IMR-90 (cell line): ENCODE data around the gene CAVIN4. TPM values are rescaled to one million over a fixed set of nuclear protein-coding genes. Genes with fewer than 3 reads are reported as not detected.

Experiments
- ATAC-seq: fragments of 200-7000 bp; cut with Tn5 transposase; 2 replicates; pipeline ENCODE4 v1.9.1; 2020; ENCODE audit warnings: low read depth, mild to moderate bottlenecking, moderate library complexity
- BruUV-seq: library from RNA; stranded (reverse); fragments of 400-500 nt; replicated peaks from 2 replicates; lab custom pipeline; 2021; lab: Mats Ljungman, UMichigan
- CTCF ChIA-PET: fragments of 300-600 bp; formaldehyde crosslinking; extraction: SDS; loops from one replicate; lab custom pipeline; 2021; ENCODE audit warnings: antibody characterized with exemption; lab: Yijun Ruan, JAX
- POLR2A ChIA-PET: fragments of 300-600 bp; sonication (Branson Sonifier 250); formaldehyde crosslinking; loops from one replicate; lab custom pipeline; 2022; ENCODE audit warnings: antibody characterized with exemption; ENCODE audit not compliant: unreplicated experiment; lab: Charles Lee
- DNase-seq: peaks from one replicate; pipeline ENCODE4 v3.0.0; 2013
- H2AFZ ChIP-seq: replicated peaks from 2 replicates; pipeline ENCODE3; 2013; ENCODE audit warnings: low read length, mild to moderate bottlenecking; ENCODE audit not compliant: poor library complexity
- H2AK5ac ChIP-seq: 2 replicates; pipeline ENCODE4 v1.6.1; 2013; ENCODE audit warnings: low read depth, low read length, inconsistent platforms
- H2AK9ac ChIP-seq: replicated peaks from 2 replicates; pipeline ENCODE3; 2013; ENCODE audit warnings: mild to moderate bottlenecking, low read depth, low read length, moderate library complexity; ENCODE audit not compliant: poor library complexity
- H2BK120ac ChIP-seq: 2 replicates; pipeline ENCODE4 v1.6.1; 2013; ENCODE audit warnings: low read depth, low read length, inconsistent platforms
- H2BK15ac ChIP-seq: 3 replicates; pipeline ENCODE4 v1.6.1; 2013; ENCODE audit warnings: low read depth, low read length, inconsistent platforms
- H2BK20ac ChIP-seq: 2 replicates; pipeline ENCODE4 v1.6.1; 2013; ENCODE audit warnings: low read depth, mild to moderate bottlenecking, inconsistent platforms, low read length, moderate library complexity
- H2BK5ac ChIP-seq: 2 replicates; pipeline ENCODE4 v1.6.1; 2013; ENCODE audit warnings: mild to moderate bottlenecking, low read depth, low read length, inconsistent platforms; ENCODE audit not compliant: poor library complexity, severe bottlenecking
- H3K14ac ChIP-seq: replicated peaks from 2 replicates; pipeline ENCODE4 v1.6.1; 2013; ENCODE audit warnings: low read depth, low read length, inconsistent platforms
- H3K18ac ChIP-seq: 2 replicates; pipeline ENCODE4 v1.6.1; 2013; ENCODE audit warnings: low read depth, low read length, control low read depth
- H3K23ac ChIP-seq: 2 replicates; pipeline ENCODE4 v1.6.1; 2013; ENCODE audit warnings: low read depth, low read length, inconsistent platforms
- H3K27ac ChIP-seq: 2 replicates; pipeline ENCODE4 v1.5.1; 2013; ENCODE audit warnings: mild to moderate bottlenecking, control low read depth, low read length; ENCODE audit not compliant: insufficient read depth
- H3K27me3 ChIP-seq: 2 replicates; pipeline ENCODE4 v1.6.1; 2013; ENCODE audit warnings: low read length; ENCODE audit not compliant: control insufficient read depth, insufficient read depth
- H3K36me3 ChIP-seq: 2 replicates; pipeline ENCODE4 v1.6.1; 2013; ENCODE audit warnings: low read length, mixed read lengths; ENCODE audit not compliant: control insufficient read depth, insufficient read depth
- H3K4ac ChIP-seq: 2 replicates; pipeline ENCODE4 v1.6.1; 2013; ENCODE audit warnings: low read depth, low read length, inconsistent platforms
- H3K4me1 ChIP-seq: 2 replicates; pipeline ENCODE4 v1.6.1; 2013; ENCODE audit warnings: low read length, mixed read lengths; ENCODE audit not compliant: control insufficient read depth, insufficient read depth
- H3K4me2 ChIP-seq: 2 replicates; pipeline ENCODE4 v1.6.1; 2013; ENCODE audit warnings: low read depth, mild to moderate bottlenecking, control low read depth, low read length, moderate library complexity
- H3K4me3 ChIP-seq: 2 replicates; pipeline ENCODE4 v1.5.1; 2013; ENCODE audit warnings: low read depth, mild to moderate bottlenecking, control low read depth, low read length, moderate library complexity; ENCODE audit not compliant: insufficient read depth
- H3K56ac ChIP-seq: 2 replicates; pipeline ENCODE4 v1.6.1; 2013; ENCODE audit warnings: low read length, inconsistent platforms; ENCODE audit not compliant: insufficient read depth; ENCODE audit errors: extremely low read depth
- H3K79me1 ChIP-seq, 2 experiments: 2 replicates each; pipeline ENCODE4 v1.6.1; 2013; ENCODE audit warnings: low read length in 2 of 2, inconsistent platforms in 1 of 2, low read depth in 1 of 2
- H3K9ac ChIP-seq: 2 replicates; pipeline ENCODE4 v1.6.1; 2013; ENCODE audit warnings: low read depth, low read length, control low read depth
- H3K9me1 ChIP-seq: 2 replicates; pipeline ENCODE4 v1.6.1; 2013; ENCODE audit warnings: low read length, inconsistent platforms; ENCODE audit not compliant: insufficient read depth
- H3K9me3 ChIP-seq: 2 replicates; pipeline ENCODE4 v1.6.1; 2013; ENCODE audit warnings: low read length; ENCODE audit not compliant: control insufficient read depth, insufficient read depth
- H4K20me1 ChIP-seq: 2 replicates; pipeline ENCODE4 v1.6.1; 2013; ENCODE audit warnings: low read length, inconsistent platforms; ENCODE audit not compliant: insufficient read depth
- H4K5ac ChIP-seq: 2 replicates; pipeline ENCODE4 v1.6.1; 2013; ENCODE audit warnings: mild to moderate bottlenecking, low read depth, low read length, control low read depth
- H4K8ac ChIP-seq, 2 experiments: 2 replicates each; pipeline ENCODE4 v1.6.1; 2013; ENCODE audit warnings: low read depth in 2 of 2, low read length in 2 of 2, control low read depth in 1 of 2, inconsistent platforms in 1 of 2
- H4K91ac ChIP-seq: 2 replicates; pipeline ENCODE4 v1.6.1; 2013; ENCODE audit warnings: low read depth, low read length, inconsistent platforms; ENCODE audit not compliant: insufficient read depth
- BHLHE40 ChIP-seq: fragments of 150-350 bp; IDR thresholded peaks from 2 replicates; pipeline ENCODE4 v1.6.1; 2016; ENCODE audit warnings: mild to moderate bottlenecking, low read depth, low read length
- MAZ ChIP-seq: IDR thresholded peaks from 2 replicates; pipeline ENCODE4 v1.6.1; 2012; ENCODE audit warnings: low read depth, mild to moderate bottlenecking, low read length, improper control_type of control experiment, moderate library complexity, borderline replicate concordance
- RCOR1 ChIP-seq: IDR thresholded peaks from 2 replicates; pipeline ENCODE4 v1.6.1; 2012; ENCODE audit warnings: mild to moderate bottlenecking, low read length, improper control_type of control experiment; ENCODE audit not compliant: insufficient replicate concordance
- SMC3 ChIP-seq: fragments of 150-350 bp; IDR thresholded peaks from 2 replicates; pipeline ENCODE4 v1.6.1; 2016; ENCODE audit warnings: low read depth, mild to moderate bottlenecking, antibody characterized with exemption, low read length, moderate library complexity
- WGBS, 2 experiments: methylation state at CpG; one replicate each; pipeline versions ENCODE4 v1.1.5 to v1.1.7; 2013; ENCODE audit warnings: missing lambda C conversion rate in 2 of 2; ENCODE audit not compliant: insufficient read length in 1 of 2; ENCODE audit errors: extremely low coverage in 2 of 2; 5-methylcytosine and 5-hydroxymethylcytosine counted together
- dilution Hi-C: fragments of 300-500 bp; cut with HindIII; formaldehyde crosslinking; loops from one replicate; pipeline ENCODE4 v1.14.3; 2018; ENCODE audit warnings: low sequenced_read_pairs; ENCODE audit not compliant: unreplicated experiment
- in situ Hi-C: fragments of 300-500 bp; cut with MboI; formaldehyde crosslinking; loops from 3 replicates; pipeline ENCODE4 v1.14.3; 2019; ENCODE audit warnings: low sequenced_read_pairs, inconsistent platforms, mixed read lengths
- intact Hi-C: fragments of 100-400 bp; cut with micrococcal nuclease; formaldehyde crosslinking; loops from 2 replicates; pipeline ENCODE4 v1.10.0; 2022
- polyA plus RNA-seq, 3 experiments: library from polyadenylated mRNA; depleted of rRNA; stranded (reverse); fragments of >200 nt; gene quantifications; 2 replicates each; pipeline ENCODE4 v1.2.3, GENCODE V29; 2012; ENCODE audit warnings: low replicate concordance in 1 of 3
- total RNA-seq: library from RNA; depleted of rRNA; stranded (reverse); fragments of >200 nt; gene quantifications from 2 replicates; pipeline ENCODE4 v1.2.3, GENCODE V29; 2012
- TF ChIP-seq, protein P1 (sequence below): fragments of 150-350 bp; IDR thresholded peaks from 2 replicates; pipeline ENCODE4 v1.6.1; 2016; ENCODE audit warnings: low read depth, mild to moderate bottlenecking, low read length, moderate library complexity, borderline replicate concordance

CAVIN4 gene
- total and polyA plus RNA-seq, 2 of the 4 experiments (the other 2 are of a cell fraction): 2.2 to 2.6 TPM

DNA sequence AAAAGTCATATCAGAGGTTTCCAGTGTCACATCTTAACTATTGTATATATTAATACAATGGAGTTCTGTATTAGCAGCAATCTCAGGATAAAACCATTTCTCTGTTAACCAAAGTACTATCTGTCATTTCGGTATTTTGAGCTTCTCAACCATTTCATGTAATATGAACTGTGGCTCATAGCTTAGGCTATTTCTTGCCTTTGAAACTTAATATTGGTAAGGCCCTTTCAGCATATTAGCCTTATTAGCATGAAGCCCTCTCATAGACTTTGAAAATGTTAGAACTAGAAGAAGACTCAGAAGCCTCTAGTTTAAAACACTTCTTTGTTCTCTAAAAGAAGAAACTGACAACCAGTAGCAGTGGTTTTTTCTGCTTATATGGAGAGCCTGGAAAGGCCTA is 731 bp downstream of the CAVIN4 start:
- Histone ChIP-seq H4K5ac (no peak overlapping the region; the same call in 1 of the 2 replicates), H2AFZ (no peak overlapping the region), H2AK5ac (no peak overlapping the region), H3K56ac (no peak overlapping the region), H3K4me2 (no peak overlapping the region), H3K27me3 (no peaks in the 10 kb centered on the region), H4K8ac (no peak overlapping the region), H2BK5ac (no peak overlapping the region), H3K9me3 (no peaks in the 10 kb centered on the region), H3K4me1 (peaks cover 13% of the 10 kb centered on the region), H2AK9ac (no peak overlapping the region), H3K27ac (no peak overlapping the region), H3K23ac (no peak overlapping the region), H4K91ac (no peak overlapping the region), H2BK120ac (no peak overlapping the region), H2BK15ac (no peak overlapping the region), H3K36me3 (no peaks in the 10 kb centered on the region), H2BK20ac (no peak overlapping the region), H3K14ac (no peak overlapping the region), H3K4ac (no peak overlapping the region), H4K20me1 (no peaks in the 10 kb centered on the region), H3K4me3 (no peak overlapping the region), H3K79me1 (peaks cover 4 to 7% of the 10 kb centered on the region in 2 experiments; a peak in 3 of 4 replicates), H3K9ac (no peak overlapping the region), H3K9me1 (peaks cover 14% of the 10 kb centered on the region; the same call in 1 of the 2 replicates), H3K18ac (no peak overlapping the region)
- TF ChIP-seq RCOR1 (no peak), SMC3 (no peak), BHLHE40 (no peak), MAZ (no peak)
- TF ChIP-seq, protein P1, sequence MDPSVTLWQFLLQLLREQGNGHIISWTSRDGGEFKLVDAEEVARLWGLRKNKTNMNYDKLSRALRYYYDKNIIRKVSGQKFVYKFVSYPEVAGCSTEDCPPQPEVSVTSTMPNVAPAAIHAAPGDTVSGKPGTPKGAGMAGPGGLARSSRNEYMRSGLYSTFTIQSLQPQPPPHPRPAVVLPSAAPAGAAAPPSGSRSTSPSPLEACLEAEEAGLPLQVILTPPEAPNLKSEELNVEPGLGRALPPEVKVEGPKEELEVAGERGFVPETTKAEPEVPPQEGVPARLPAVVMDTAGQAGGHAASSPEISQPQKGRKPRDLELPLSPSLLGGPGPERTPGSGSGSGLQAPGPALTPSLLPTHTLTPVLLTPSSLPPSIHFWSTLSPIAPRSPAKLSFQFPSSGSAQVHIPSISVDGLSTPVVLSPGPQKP: no peak
- ChIA-PET POLR2A (no interaction called here), CTCF (no interaction called here)
- WGBS, 2 experiments: no CpG with 5 or more reads among the region's 1 CpG
- intact Hi-C loops (no loop called here), dilution Hi-C loops (no loop called here), in situ Hi-C loops (loop anchor here (25.0 kb wide), 2 partner anchors 541 to 1391 kb away; no protein-coding TSS in a partner anchor)
- DNase-seq (no peak), ATAC-seq (no peak)
- no TSS peak for BruUV-seq
